GM21423 (cell line): Measurements from ENCODE around the gene OAS1.
A peak's percentile ranks its signal among the peaks of the same experiment; 100 is the strongest.
"Not testable (repeated sequence)": the region's sequence is repeated elsewhere in the genome, so short reads cannot be mapped to it uniquely, and the experiment has no call there.

ENCODE experiments used
- ATAC-seq: cut with Tn5 transposase; IDR thresholded peaks from one replicate; pipeline ENCODE4 v1.9.1; 2021; ENCODE audit warnings: mild to moderate bottlenecking, moderate library complexity; ENCODE audit not compliant: unreplicated experiment

The OAS1 gene

GRCh38 chr12:112898380-112898779 lies 8.4 kb upstream of the OAS1 start:
- no peak for ATAC-seq

- ATAC-seq, result no peak
These were observed 6.2 kb upstream of the OAS1 start for GRCh38 chr12:112900298-112901145.

- ATAC-seq, result no peak
These were observed 5.5 kb upstream of the OAS1 start for GRCh38 chr12:112901271-112901670.

GRCh38 chr12:112904571-112904970 lies 2.2 kb upstream of the OAS1 start:
- no peak for ATAC-seq

GRCh38 chr12:112905451-112906089 lies 1.2 kb upstream of the OAS1 start:
- no peak for ATAC-seq

GRCh38 chr12:112907415-112908157 lies 824 bp downstream of the OAS1 start:
- ATAC-seq, result peak; percentile 38

- no peak for ATAC-seq
These were observed 1.8 kb downstream of the OAS1 start for GRCh38 chr12:112908548-112908947.

GRCh38 chr12:112909693-112910092 lies 2.9 kb downstream of the OAS1 start:
- ATAC-seq, result no peak

- no peak for ATAC-seq
These were observed 6.4 kb downstream of the OAS1 start for GRCh38 chr12:112913038-112913688.

- not testable (repeated sequence) for ATAC-seq
These were observed 7.1 kb downstream of the OAS1 start for GRCh38 chr12:112913888-112914287.

GRCh38 chr12:112916270-112916669 lies 9.5 kb downstream of the OAS1 start:
- no peak for ATAC-seq

- no peak for ATAC-seq
These were observed 12.4 kb downstream of the OAS1 start for GRCh38 chr12:112919121-112919520.

- peak; percentile 81 for ATAC-seq
These were observed 18.2 kb downstream of the OAS1 start for GRCh38 chr12:112924986-112925385.

GRCh38 chr12:112926416-112927033 lies 19.8 kb downstream of the OAS1 start:
- not testable (repeated sequence) for ATAC-seq

GRCh38 chr12:112927475-112927874 lies 20.7 kb downstream of the OAS1 start:
- ATAC-seq, result no peak

- no peak for ATAC-seq
These were observed 21.2 kb downstream of the OAS1 start for GRCh38 chr12:112927925-112928324.

- no peak for ATAC-seq
These were observed 22.2 kb downstream of the OAS1 start for GRCh38 chr12:112928978-112929377.

- no peak for ATAC-seq
These were observed 23.0 kb downstream of the OAS1 start for GRCh38 chr12:112929715-112930114.

- ATAC-seq, result no peak
These were observed 23.6 kb downstream of the OAS1 start for GRCh38 chr12:112930350-112930749.

GRCh38 chr12:112932485-112933128 lies 25.8 kb downstream of the OAS1 start:
- ATAC-seq, result no peak
